GM23338 (cell line): Measurements from ENCODE around the gene DOCK7. TPM values are rescaled to one million over a fixed set of nuclear protein-coding genes. Genes with fewer than 3 reads are reported as not detected.
A peak's percentile ranks its signal among the peaks of the same experiment; 100 is the strongest.

ENCODE experiments used
- ATAC-seq: fragments of 200-7000 bp; cut with Tn5 transposase; 3 replicates; pipeline ENCODE4 v1.9.1; 2020
- DNase-seq: peaks from one replicate; pipeline ENCODE4 v3.0.0-alpha.2; 2015; ENCODE audit warnings: low spot score
- H2AFZ ChIP-seq: fragments of 200-600 bp; sonication (generic); 2 replicates; pipeline ENCODE4 v1.8.0; 2016; ENCODE audit warnings: antibody characterized with exemption, mild to moderate bottlenecking, moderate library complexity
- H3F3A ChIP-seq: fragments of 200-600 bp; sonication (generic); replicated peaks from 2 replicates; pipeline ENCODE4 v1.8.0; 2017; ENCODE audit warnings: antibody characterized with exemption, mixed run types, low read depth
- H3K27ac ChIP-seq: fragments of 200-600 bp; sonication (generic); 2 replicates; pipeline ENCODE4 v1.6.1; 2016; ENCODE audit warnings: low read depth
- H3K27me3 ChIP-seq: fragments of 200-600 bp; sonication (generic); 2 replicates; pipeline ENCODE4 v1.8.0; 2016; ENCODE audit warnings: mild to moderate bottlenecking, mixed run types, moderate library complexity; ENCODE audit not compliant: insufficient read depth
- H3K36me3 ChIP-seq: fragments of 200-600 bp; sonication (generic); 2 replicates; pipeline ENCODE4 v1.8.0; 2016; ENCODE audit warnings: mild to moderate bottlenecking; ENCODE audit not compliant: insufficient read depth
- H3K4me1 ChIP-seq: fragments of 200-600 bp; sonication (generic); 2 replicates; pipeline ENCODE4 v1.8.0; 2016; ENCODE audit warnings: mild to moderate bottlenecking, moderate library complexity; ENCODE audit not compliant: insufficient read depth
- H3K4me2 ChIP-seq: fragments of 200-600 bp; sonication (generic); 2 replicates; pipeline ENCODE4 v1.7.1; 2017; ENCODE audit warnings: mixed run types
- H3K4me3 ChIP-seq: fragments of 200-600 bp; sonication (generic); 2 replicates; pipeline ENCODE4 v1.6.1; 2016; ENCODE audit warnings: mixed run types
- H3K79me2 ChIP-seq: fragments of 200-600 bp; sonication (generic); replicated peaks from 2 replicates; pipeline ENCODE4 v1.8.0; 2017; ENCODE audit warnings: mild to moderate bottlenecking; ENCODE audit not compliant: insufficient read depth
- H3K9me2 ChIP-seq: fragments of 200-600 bp; sonication (generic); 2 replicates; pipeline ENCODE4 v1.8.0; 2017; ENCODE audit not compliant: insufficient read depth
- H4K20me1 ChIP-seq: fragments of 200-600 bp; sonication (generic); replicated peaks from 2 replicates; pipeline ENCODE4 v1.8.0; 2017; ENCODE audit warnings: mild to moderate bottlenecking; ENCODE audit not compliant: insufficient read depth
- H3K27ac Mint-ChIP-seq: 2 replicates; pipeline ENCODE4 v1.8.0; 2020; ENCODE audit warnings: inconsistent platforms, mild to moderate bottlenecking, moderate library complexity, mixed read lengths
- H3K27me3 Mint-ChIP-seq: 3 replicates; pipeline ENCODE4 v1.8.0; 2022; ENCODE audit warnings: low read depth, mild to moderate bottlenecking, moderate library complexity, mixed read lengths, inconsistent platforms; ENCODE audit not compliant: insufficient read depth, poor library complexity
- H3K36me3 Mint-ChIP-seq: 3 replicates; pipeline ENCODE4 v1.8.0; 2021; ENCODE audit warnings: low read depth, mild to moderate bottlenecking, inconsistent platforms, moderate library complexity, mixed read lengths
- H3K4me1 Mint-ChIP-seq: 3 replicates; pipeline ENCODE4 v1.8.0; 2020; ENCODE audit warnings: mild to moderate bottlenecking, inconsistent platforms, mixed read lengths
- H3K4me3 Mint-ChIP-seq: 3 replicates; pipeline ENCODE4 v1.8.0; 2021; ENCODE audit warnings: moderate library complexity, mild to moderate bottlenecking, inconsistent platforms, mixed read lengths
- H3K9me3 Mint-ChIP-seq: 3 replicates; pipeline ENCODE4 v1.8.0; 2020; ENCODE audit warnings: moderate library complexity, mild to moderate bottlenecking, inconsistent platforms, mixed read lengths
- EZH2 ChIP-seq: fragments of 200-600 bp; sonication (generic); IDR thresholded peaks from one replicate; pipeline ENCODE4 v1.8.0; 2017; ENCODE audit warnings: antibody characterized with exemption, mild to moderate bottlenecking, low read depth; ENCODE audit not compliant: unreplicated experiment
- EZH2phosphoT487 ChIP-seq: fragments of 200-600 bp; sonication (generic); IDR thresholded peaks from one replicate; pipeline ENCODE4 v1.8.1; 2018; ENCODE audit warnings: antibody characterized with exemption; ENCODE audit not compliant: unreplicated experiment
- JUNB ChIP-seq: IDR thresholded peaks from one replicate; pipeline ENCODE4 v1.6.1; 2016; ENCODE audit warnings: antibody characterized with exemption; ENCODE audit not compliant: unreplicated experiment
- POLR2AphosphoS5 ChIP-seq: IDR thresholded peaks from 2 replicates; pipeline ENCODE4 v1.6.1; 2016; ENCODE audit warnings: antibody characterized with exemption, low read depth
- REST ChIP-seq: IDR thresholded peaks from one replicate; pipeline ENCODE4 v1.6.1; 2018; ENCODE audit warnings: antibody characterized with exemption; ENCODE audit not compliant: unreplicated experiment
- ZNF114 ChIP-seq: fragments of 250-450 bp; sonication (Bioruptor Pico); IDR thresholded peaks from 2 replicates; pipeline ENCODE4 v1.5.0; 2020; ENCODE audit warnings: mild to moderate bottlenecking, moderate library complexity
- ZNF331 ChIP-seq: fragments of 250-450 bp; sonication (Bioruptor Pico); IDR thresholded peaks from 2 replicates; pipeline ENCODE4 v1.5.0; 2020; ENCODE audit warnings: low read depth, mild to moderate bottlenecking, moderate library complexity
- ZNF462 ChIP-seq: fragments of 250-450 bp; sonication (Bioruptor Pico); IDR thresholded peaks from 2 replicates; pipeline ENCODE4 v1.5.0; 2020; ENCODE audit warnings: mild to moderate bottlenecking, moderate library complexity
- polyA plus RNA-seq: library from polyadenylated mRNA; unstranded; fragments of >200 nt; fragmentation: Nextera tagmentation; extraction: Ambion mirVana; gene quantifications from 2 replicates; pipeline ENCODE4 v1.2.1, GENCODE V29; 2016
- total RNA-seq: library from RNA; depleted of rRNA; stranded (reverse); fragments of >200 nt; shearing (Covaris generic); gene quantifications from 2 replicates; pipeline ENCODE4 v1.2.3, GENCODE V29; 2014
- TF ChIP-seq, protein P1 (sequence below): IDR thresholded peaks from 2 replicates; pipeline ENCODE4 v1.6.1; 2016; ENCODE audit warnings: antibody characterized with exemption

DOCK7 gene
- total and polyA plus RNA-seq, 2 experiments from 2014 or later, result 20.5 to 37.3 TPM

GRCh38 chr1:62716397-62716796, 28.2 kb upstream of the DOCK7 start:
- ATAC-seq, result no peak
- H3K4me1 Mint-ChIP-seq, result peaks cover 16% of the 10 kb centered on the region

GRCh38 chr1:62712336-62713243, 24.4 kb upstream of the DOCK7 start:
- Histone ChIP-seq H3K9me2 (no peaks in the 10 kb centered on the region; the same call in 1 of the 2 replicates), H3K27me3 (no peaks in the 10 kb centered on the region), H3K4me3 (no peak overlapping the region), H3K4me1 (no peaks in the 10 kb centered on the region), H3K4me2 (no peak overlapping the region), H3K27ac (no peak overlapping the region), H3F3A (no peaks in the 10 kb centered on the region), H3K79me2 (no peaks in the 10 kb centered on the region), H4K20me1 (peaks cover 4% of the 10 kb centered on the region; the same call in 1 of the 2 replicates), H3K36me3 (no peaks in the 10 kb centered on the region), H2AFZ (no peak overlapping the region)
- H3K27ac Mint-ChIP-seq, result no peak overlapping the region
- no peak for DNase-seq
- no peaks in the 10 kb centered on the region for H3K9me3 Mint-ChIP-seq
- peaks cover 14% of the 10 kb centered on the region for H3K4me1 Mint-ChIP-seq
- no peaks in the 10 kb centered on the region for H3K27me3 Mint-ChIP-seq
- H3K36me3 Mint-ChIP-seq, result no peaks in the 10 kb centered on the region
- no peak overlapping the region for H3K4me3 Mint-ChIP-seq
- ATAC-seq, result 0 out of 3 replicates have a peak, but pooled peaks have one; percentile 46
- TF ChIP-seq, protein P1, sequence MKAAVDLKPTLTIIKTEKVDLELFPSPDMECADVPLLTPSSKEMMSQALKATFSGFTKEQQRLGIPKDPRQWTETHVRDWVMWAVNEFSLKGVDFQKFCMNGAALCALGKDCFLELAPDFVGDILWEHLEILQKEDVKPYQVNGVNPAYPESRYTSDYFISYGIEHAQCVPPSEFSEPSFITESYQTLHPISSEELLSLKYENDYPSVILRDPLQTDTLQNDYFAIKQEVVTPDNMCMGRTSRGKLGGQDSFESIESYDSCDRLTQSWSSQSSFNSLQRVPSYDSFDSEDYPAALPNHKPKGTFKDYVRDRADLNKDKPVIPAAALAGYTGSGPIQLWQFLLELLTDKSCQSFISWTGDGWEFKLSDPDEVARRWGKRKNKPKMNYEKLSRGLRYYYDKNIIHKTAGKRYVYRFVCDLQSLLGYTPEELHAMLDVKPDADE, result no peak
- TF ChIP-seq REST, result no peak
- TF ChIP-seq EZH2phosphoT487, result no peak
- TF ChIP-seq EZH2, result no peak
- no peak for TF ChIP-seq ZNF331 (CRISPR knock-in tag)
- TF ChIP-seq POLR2AphosphoS5, result no peak
- 0 out of 2 replicates have a peak, but pooled peaks have one; percentile 47 for TF ChIP-seq ZNF462 (CRISPR knock-in tag)
- no peak for TF ChIP-seq JUNB

More at GRCh38 chr1:62716397-62716796, 28.2 kb upstream of the DOCK7 start:
- no peak overlapping the region for H2AFZ ChIP-seq
- Mint-ChIP-seq H3K36me3 (no peaks in the 10 kb centered on the region), H3K4me3 (no peak overlapping the region), H3K27ac (no peak overlapping the region), H3K27me3 (no peaks in the 10 kb centered on the region), H3K9me3 (no peaks in the 10 kb centered on the region)
- peaks cover 4% of the 10 kb centered on the region; the same call in 1 of the 2 replicates for H4K20me1 ChIP-seq
- H3K36me3 ChIP-seq, result no peaks in the 10 kb centered on the region
- no peak overlapping the region for H3K27ac ChIP-seq
- no peak overlapping the region for H3K4me3 ChIP-seq
- no peaks in the 10 kb centered on the region for H3K27me3 ChIP-seq
- no peaks in the 10 kb centered on the region for H3K79me2 ChIP-seq
- TF ChIP-seq ZNF114 (CRISPR knock-in tag) (no peak), POLR2AphosphoS5 (no peak)
- H3F3A ChIP-seq, result no peaks in the 10 kb centered on the region
- no peak overlapping the region for H3K4me2 ChIP-seq
- no peaks in the 10 kb centered on the region; the same call in 1 of the 2 replicates for H3K9me2 ChIP-seq
- DNase-seq, result no peak
- H3K4me1 ChIP-seq, result no peaks in the 10 kb centered on the region
